Stimulated activated CD8-positive, alpha-beta memory T cell treated with anti-CD3 and anti-CD28 coated beads, Interleukin-12 subunit alpha, Interleukin-12 subunit beta, amount 100 ng/mL, for 1 hour (primary cell): ENCODE results near the gene PXT1.
"Not testable (repeated sequence)": the region's sequence is repeated elsewhere in the genome, so short reads cannot be mapped to it uniquely, and the experiment has no call there.

ENCODE experiments used
- DNase-seq: peaks from one replicate; pipeline ENCODE4 v3.0.0-alpha.2; 2020; ENCODE audit warnings: low read depth

The PXT1 gene

GRCh38 chr6:36443471-36444428, 1.1 kb upstream of the PXT1 start:
- no peak for DNase-seq

GRCh38 chr6:36442103-36442670, 467 bp downstream of the PXT1 start:
- no peak for DNase-seq

GRCh38 chr6:36441307-36441894, 1.3 kb downstream of the PXT1 start:
- peak; percentile 70 for DNase-seq

- no peak for DNase-seq
Measured at GRCh38 chr6:36436466-36436865, 6.2 kb downstream of the PXT1 start.

GRCh38 chr6:36432151-36432671, 10.4 kb downstream of the PXT1 start:
- no peak for DNase-seq

GRCh38 chr6:36431197-36431596, 11.5 kb downstream of the PXT1 start:
- no peak for DNase-seq

- DNase-seq: no peak
Measured at GRCh38 chr6:36430351-36430750, 12.3 kb downstream of the PXT1 start.

- no peak for DNase-seq
Measured at GRCh38 chr6:36428911-36429310, 13.7 kb downstream of the PXT1 start.

- no peak for DNase-seq
Measured at GRCh38 chr6:36426622-36427021, 16.0 kb downstream of the PXT1 start.

GRCh38 chr6:36423101-36423824, 19.4 kb downstream of the PXT1 start:
- DNase-seq: peak; percentile 99

GRCh38 chr6:36422714-36423100, 19.9 kb downstream of the PXT1 start:
- DNase-seq: no peak

GRCh38 chr6:36419310-36419709, 23.3 kb downstream of the PXT1 start:
- DNase-seq: no peak

- no peak for DNase-seq
Measured at GRCh38 chr6:36418558-36418957, 24.1 kb downstream of the PXT1 start.

GRCh38 chr6:36414481-36414880, 28.2 kb downstream of the PXT1 start:
- DNase-seq: no peak

- no peak for DNase-seq
Measured at GRCh38 chr6:36413489-36414480, 28.9 kb downstream of the PXT1 start.

GRCh38 chr6:36409718-36410117, 32.9 kb downstream of the PXT1 start:
- DNase-seq: not testable (repeated sequence)

GRCh38 chr6:36404164-36404563, 38.5 kb downstream of the PXT1 start:
- no peak for DNase-seq

- DNase-seq: no peak
Measured at GRCh38 chr6:36402481-36402880, 40.2 kb downstream of the PXT1 start.

- DNase-seq: no peak
Measured at GRCh38 chr6:36399970-36400369, 42.7 kb downstream of the PXT1 start.

GRCh38 chr6:36392621-36393020, 50.0 kb downstream of the PXT1 start:
- DNase-seq: no peak

- DNase-seq: no peak
Measured at GRCh38 chr6:36389353-36389752, 53.3 kb downstream of the PXT1 start.
